ENCODE measurements around the gene AFDN. TPM values are rescaled to one million over a fixed set of nuclear protein-coding genes. Genes with fewer than 3 reads are reported as not detected.

AFDN gene
- total and polyA plus RNA-seq, 2 experiments from 2014 or later = 130 to 198 TPM

DNA sequence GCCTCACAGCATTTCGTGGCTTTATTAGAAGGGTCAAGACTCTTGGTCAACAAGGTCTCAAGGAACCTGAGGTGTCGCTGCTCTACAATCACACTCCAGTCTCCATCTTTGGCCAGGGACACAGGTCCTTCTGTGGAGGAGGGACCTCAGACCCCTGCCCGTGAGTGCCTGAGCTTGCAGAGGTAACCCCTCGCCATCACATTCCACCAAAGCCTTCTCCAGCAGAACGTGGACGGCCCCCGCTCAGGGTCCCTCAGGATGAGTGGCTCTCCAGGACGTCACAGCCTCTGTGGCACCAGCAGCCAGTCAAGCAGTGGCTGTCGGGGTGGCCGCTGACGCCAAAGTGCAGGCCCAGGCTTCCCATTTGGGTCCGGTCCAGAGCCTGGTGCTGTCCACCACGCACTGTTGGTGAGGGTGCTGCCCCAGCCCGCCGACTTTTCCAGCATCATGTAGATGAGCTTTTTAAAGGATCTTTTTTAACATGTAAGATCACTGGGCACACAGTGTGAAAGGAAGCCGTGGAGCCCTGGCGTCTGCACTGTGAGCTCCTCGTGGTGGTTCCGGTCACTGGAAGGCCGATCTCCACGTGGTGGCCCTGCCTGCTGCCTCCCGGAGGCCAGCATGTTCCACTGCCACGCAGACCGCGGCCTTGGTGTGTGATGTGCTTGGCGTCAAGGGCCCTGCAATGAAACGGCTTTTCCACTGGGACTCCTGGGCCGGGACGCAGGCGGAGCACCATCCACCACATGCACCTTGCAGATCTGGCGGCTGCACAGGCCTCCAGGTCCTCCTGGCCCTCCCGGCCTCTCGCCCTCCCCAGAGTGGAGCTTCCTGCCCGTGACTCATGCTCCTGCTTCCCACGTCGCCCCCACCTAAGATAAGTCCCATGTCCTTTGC is 162.5 kb downstream of the AFDN start:
- no peaks in the 10 kb centered on the region for H3K9me2 ChIP-seq (replicated peaks; ENCODE audit: insufficient read depth)
- H3K27me3 ChIP-seq = no peaks in the 10 kb centered on the region
- DNase-seq (ENCODE audit: low spot score) = no peak
- no peak overlapping the region for H3K4me3 ChIP-seq
- H3K27ac ChIP-seq = no peak overlapping the region
- no peaks in the 10 kb centered on the region for H3K79me2 ChIP-seq
- no peak overlapping the region for H3K4me2 ChIP-seq
- H3K36me3 ChIP-seq (replicated peaks; ENCODE audit: insufficient read depth, low read depth) = no peaks in the 10 kb centered on the region
- H3K4me1 ChIP-seq (ENCODE audit: insufficient read depth) = no peaks in the 10 kb centered on the region
- no peak for TF ChIP-seq EZH2 (IDR thresholded peaks at IDR 0.05; ENCODE audit: borderline replicate concordance)
- TF ChIP-seq EZH2phosphoT487 (IDR thresholded peaks at IDR 0.05; ENCODE audit: low read depth, severe bottlenecking, unreplicated experiment) = no peak
- TF ChIP-seq CTCF (IDR thresholded peaks at IDR 0.05; ENCODE audit: poor library complexity) = no peak
- 95% methylated on average over 35 of the region's 36 CpGs for WGBS (ENCODE audit: low lambda C conversion rate, missing lambda C conversion rate)
- H4K20me1 ChIP-seq (ENCODE audit: insufficient read depth, poor library complexity, severe bottlenecking) = no peaks in the 10 kb centered on the region
- H3K9me3 ChIP-seq (ENCODE audit: low read depth) = no peaks in the 10 kb centered on the region
- H2AFZ ChIP-seq = no peak overlapping the region

DNA sequence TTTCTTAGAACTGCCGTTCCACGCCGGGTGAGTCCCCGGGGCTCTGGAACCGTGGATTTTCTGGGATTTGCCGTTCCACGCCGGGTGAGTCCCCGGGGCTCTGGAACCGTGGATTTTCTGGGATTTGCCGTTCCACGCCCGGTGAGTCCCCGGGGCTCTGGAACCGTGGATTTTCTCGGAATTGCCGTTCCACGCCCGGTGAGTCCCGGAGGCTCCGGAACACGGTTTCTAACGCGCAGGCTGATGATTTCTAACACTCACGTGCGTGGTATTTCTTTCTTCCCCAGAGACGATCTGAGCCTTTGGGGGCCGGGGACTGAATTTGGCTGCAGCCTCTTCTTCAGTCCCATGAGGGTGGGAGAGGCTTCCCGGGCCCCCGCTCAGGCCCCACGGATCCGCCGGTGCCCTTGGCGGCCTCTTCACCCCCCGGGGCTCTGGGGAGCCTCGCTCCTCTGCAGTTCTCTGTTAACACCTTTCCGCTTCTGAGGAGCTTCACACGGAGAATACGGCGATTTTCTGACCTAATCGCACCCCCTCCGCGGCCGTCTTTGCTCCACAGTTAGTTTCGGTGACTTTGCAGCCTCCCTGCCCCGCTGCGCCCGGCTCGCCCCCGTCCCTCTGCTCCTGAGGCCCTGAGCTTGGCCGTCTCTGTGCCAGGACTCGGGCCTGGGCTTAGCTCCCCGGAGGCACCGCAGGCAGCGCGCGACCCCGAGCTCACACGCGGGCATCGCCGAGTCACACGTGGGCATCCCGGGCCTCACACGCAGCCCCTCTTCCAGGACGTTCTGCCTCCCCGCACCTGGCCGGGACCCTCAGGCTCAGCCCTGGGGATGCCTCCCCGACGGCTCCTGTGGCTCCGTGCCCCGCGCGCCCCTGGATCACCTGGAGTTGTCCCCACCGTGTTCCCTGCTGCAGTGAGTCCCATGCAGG is 163.6 kb downstream of the AFDN start:
- Histone ChIP-seq H3K9me3 (ENCODE audit: low read depth) (no peaks in the 10 kb centered on the region), H4K20me1 (ENCODE audit: insufficient read depth, poor library complexity, severe bottlenecking) (no peaks in the 10 kb centered on the region), H3K79me2 (no peaks in the 10 kb centered on the region), H3K9me2 (replicated peaks; ENCODE audit: insufficient read depth) (no peaks in the 10 kb centered on the region), H3K4me2 (no peak overlapping the region), H2AFZ (no peak overlapping the region), H3K27me3 (no peaks in the 10 kb centered on the region), H3K27ac (no peak overlapping the region), H3K4me1 (ENCODE audit: insufficient read depth) (no peaks in the 10 kb centered on the region), H3K4me3 (no peak overlapping the region), H3K36me3 (replicated peaks; ENCODE audit: insufficient read depth, low read depth) (no peaks in the 10 kb centered on the region)
- TF ChIP-seq EZH2 (IDR thresholded peaks at IDR 0.05; ENCODE audit: borderline replicate concordance) = no peak
- TF ChIP-seq EZH2phosphoT487 (IDR thresholded peaks at IDR 0.05; ENCODE audit: low read depth, severe bottlenecking, unreplicated experiment) = no peak
- no peak for TF ChIP-seq CTCF (IDR thresholded peaks at IDR 0.05; ENCODE audit: poor library complexity)
- peak; percentile 39 for DNase-seq (ENCODE audit: low spot score)
- 94% methylated on average over 61 of the region's 75 CpGs for WGBS (ENCODE audit: low lambda C conversion rate, missing lambda C conversion rate)

DNA sequence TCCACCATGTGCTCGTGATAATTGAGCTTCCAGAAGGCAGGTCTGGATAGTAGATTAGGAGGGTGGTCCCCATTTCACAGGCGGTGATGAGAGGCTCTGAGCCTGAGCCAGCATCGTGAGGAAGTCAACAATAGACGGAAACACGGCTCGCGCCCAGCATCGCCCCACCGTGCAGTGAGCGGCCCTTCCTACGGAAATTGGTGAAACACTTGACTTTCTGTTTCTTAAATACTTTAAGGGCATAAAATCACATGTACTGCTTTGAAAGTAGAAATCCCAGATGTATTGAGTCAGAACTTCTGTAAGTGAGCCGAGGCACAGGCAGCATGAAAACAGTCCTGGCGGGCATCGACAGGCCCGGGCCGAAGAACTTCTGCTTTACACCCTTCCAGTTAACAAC is 166.5 kb downstream of the AFDN start:
- TF ChIP-seq EZH2phosphoT487 (IDR thresholded peaks at IDR 0.05; ENCODE audit: low read depth, severe bottlenecking, unreplicated experiment) (no peak), CTCF (IDR thresholded peaks at IDR 0.05; ENCODE audit: poor library complexity) (no peak), EZH2 (IDR thresholded peaks at IDR 0.05; ENCODE audit: borderline replicate concordance) (no peak)
- H3K4me2 ChIP-seq = no peak overlapping the region
- no peak overlapping the region for H2AFZ ChIP-seq
- no peaks in the 10 kb centered on the region for H3K79me2 ChIP-seq
- H3K4me3 ChIP-seq = no peak overlapping the region
- no peaks in the 10 kb centered on the region for H3K36me3 ChIP-seq (replicated peaks; ENCODE audit: insufficient read depth, low read depth)
- H4K20me1 ChIP-seq (ENCODE audit: insufficient read depth, poor library complexity, severe bottlenecking) = no peaks in the 10 kb centered on the region
- H3K9me2 ChIP-seq (replicated peaks; ENCODE audit: insufficient read depth) = no peaks in the 10 kb centered on the region
- WGBS (ENCODE audit: low lambda C conversion rate, missing lambda C conversion rate) = 96% methylated on average over 16 of the region's 16 CpGs
- no peak for DNase-seq (ENCODE audit: low spot score)
- no peaks in the 10 kb centered on the region for H3K9me3 ChIP-seq (ENCODE audit: low read depth)
- no peak overlapping the region for H3K27ac ChIP-seq
- H3K4me1 ChIP-seq (ENCODE audit: insufficient read depth) = no peaks in the 10 kb centered on the region
- H3K27me3 ChIP-seq = no peaks in the 10 kb centered on the region
